HEK293T (cell line): ENCODE results near the gene EME1.

Source experiments
- CTCF ChIA-PET: fragments of 350-600 bp; formaldehyde crosslinking; extraction: SDS; loops from one replicate; lab custom pipeline; 2021; ENCODE audit warnings: antibody characterized with exemption, inconsistent platforms; lab: Yijun Ruan, JAX
- POLR2A ChIA-PET: fragments of 350-600 bp; formaldehyde crosslinking; extraction: SDS; loops from one replicate; lab custom pipeline; 2020; ENCODE audit warnings: antibody characterized with exemption, inconsistent platforms; lab: Yijun Ruan, JAX
- DNase-seq: peaks from one replicate; pipeline ENCODE4 v3.0.0; 2012; ENCODE audit warnings: mixed read lengths; ENCODE audit errors: extremely low spot score
- ARNT ChIP-seq: fragments of 450-650 bp; IDR thresholded peaks from 2 replicates; pipeline ENCODE4 v1.6.1; 2017; ENCODE audit warnings: mild to moderate bottlenecking
- BHLHE40 ChIP-seq: fragments of 450-650 bp; IDR thresholded peaks from 2 replicates; pipeline ENCODE4 v1.6.1; 2016; ENCODE audit warnings: mild to moderate bottlenecking, moderate library complexity, borderline replicate concordance
- CTBP1 ChIP-seq: fragments of 450-650 bp; IDR thresholded peaks from 2 replicates; pipeline ENCODE4 v1.6.1; 2016; ENCODE audit warnings: borderline replicate concordance
- ELF4 ChIP-seq: fragments of 450-650 bp; IDR thresholded peaks from 2 replicates; pipeline ENCODE4 v1.6.1; 2017; ENCODE audit warnings: antibody characterized with exemption
- FOXA1 ChIP-seq: fragments of 450-650 bp; IDR thresholded peaks from 2 replicates; pipeline ENCODE4 v1.6.1; 2016; ENCODE audit warnings: mild to moderate bottlenecking
- FOXK2 ChIP-seq: fragments of 450-650 bp; IDR thresholded peaks from 2 replicates; pipeline ENCODE4 v1.6.1; 2016; ENCODE audit warnings: mild to moderate bottlenecking
- FOXM1 ChIP-seq: fragments of 450-650 bp; IDR thresholded peaks from 2 replicates; pipeline ENCODE4 v1.6.1; 2017; ENCODE audit warnings: mild to moderate bottlenecking, borderline replicate concordance
- HDGF ChIP-seq: fragments of 450-650 bp; IDR thresholded peaks from 2 replicates; pipeline ENCODE4 v1.6.1; 2017; ENCODE audit warnings: antibody characterized with exemption, borderline replicate concordance
- L3MBTL2 ChIP-seq: fragments of 450-650 bp; conservative IDR thresholded peaks from 2 replicates; pipeline ENCODE4 v1.6.1; 2016; ENCODE audit warnings: mild to moderate bottlenecking
- LEF1 ChIP-seq: fragments of 450-650 bp; IDR thresholded peaks from 2 replicates; pipeline ENCODE4 v1.6.1; 2017; ENCODE audit warnings: mild to moderate bottlenecking, borderline replicate concordance
- NFRKB ChIP-seq: fragments of 450-650 bp; IDR thresholded peaks from 2 replicates; pipeline ENCODE4 v1.6.1; 2016; ENCODE audit warnings: mild to moderate bottlenecking, moderate library complexity
- SP1 ChIP-seq: fragments of 450-650 bp; IDR thresholded peaks from 2 replicates; pipeline ENCODE4 v1.6.1; 2017
- SUZ12 ChIP-seq: fragments of 450-650 bp; IDR thresholded peaks from 2 replicates; pipeline ENCODE4 v1.6.1; 2016; ENCODE audit warnings: mild to moderate bottlenecking
- TARDBP ChIP-seq: fragments of 450-650 bp; IDR thresholded peaks from 2 replicates; pipeline ENCODE4 v1.6.1; 2016
- ZNF384 ChIP-seq: fragments of 450-650 bp; IDR thresholded peaks from 2 replicates; pipeline ENCODE4 v1.6.1; 2016
- TF ChIP-seq, protein P1 (sequence below): fragments of 450-650 bp; IDR thresholded peaks from 2 replicates; pipeline ENCODE4 v1.6.1; 2016

EME1 gene

DNA sequence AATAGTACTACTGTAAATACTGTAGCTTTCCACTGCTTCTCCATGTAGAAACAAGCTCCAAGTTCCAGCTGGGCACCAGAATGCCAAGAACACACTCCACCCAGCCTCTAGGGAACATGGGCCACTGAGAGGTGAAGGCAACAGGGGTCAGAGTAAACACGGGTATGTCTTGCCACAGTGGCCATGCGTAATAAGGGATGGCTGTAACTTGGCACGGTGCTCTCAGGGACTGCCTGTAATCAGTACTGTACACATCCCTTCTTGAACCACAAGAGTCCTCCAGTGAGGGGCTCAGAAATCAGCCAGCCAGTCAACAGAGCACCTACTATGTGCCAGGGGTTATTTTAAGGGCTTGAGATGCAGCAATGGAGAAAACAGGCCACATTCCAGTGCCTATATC, 13.5 kb downstream of the EME1 start:
- ChIA-PET CTCF (no interaction called here), POLR2A (interaction anchor here (4.3 kb wide), 1 partner anchor 11 kb away, joined by 24 read pairs; the partner anchor contains the start of gene LRRC59)
- no peak for DNase-seq
- TF ChIP-seq ARNT (no peak), FOXM1 (no peak), BHLHE40 (no peak), NFRKB (no peak), ZNF384 (no peak), L3MBTL2 (no peak), FOXK2 (no peak), SP1 (no peak), CTBP1 (no peak), ELF4 (no peak), TARDBP (no peak), HDGF (no peak), FOXA1 (no peak), SUZ12 (no peak)
- TF ChIP-seq, protein P1, sequence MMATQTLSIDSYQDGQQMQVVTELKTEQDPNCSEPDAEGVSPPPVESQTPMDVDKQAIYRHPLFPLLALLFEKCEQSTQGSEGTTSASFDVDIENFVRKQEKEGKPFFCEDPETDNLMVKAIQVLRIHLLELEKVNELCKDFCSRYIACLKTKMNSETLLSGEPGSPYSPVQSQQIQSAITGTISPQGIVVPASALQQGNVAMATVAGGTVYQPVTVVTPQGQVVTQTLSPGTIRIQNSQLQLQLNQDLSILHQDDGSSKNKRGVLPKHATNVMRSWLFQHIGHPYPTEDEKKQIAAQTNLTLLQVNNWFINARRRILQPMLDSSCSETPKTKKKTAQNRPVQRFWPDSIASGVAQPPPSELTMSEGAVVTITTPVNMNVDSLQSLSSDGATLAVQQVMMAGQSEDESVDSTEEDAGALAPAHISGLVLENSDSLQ: no peak

DNA sequence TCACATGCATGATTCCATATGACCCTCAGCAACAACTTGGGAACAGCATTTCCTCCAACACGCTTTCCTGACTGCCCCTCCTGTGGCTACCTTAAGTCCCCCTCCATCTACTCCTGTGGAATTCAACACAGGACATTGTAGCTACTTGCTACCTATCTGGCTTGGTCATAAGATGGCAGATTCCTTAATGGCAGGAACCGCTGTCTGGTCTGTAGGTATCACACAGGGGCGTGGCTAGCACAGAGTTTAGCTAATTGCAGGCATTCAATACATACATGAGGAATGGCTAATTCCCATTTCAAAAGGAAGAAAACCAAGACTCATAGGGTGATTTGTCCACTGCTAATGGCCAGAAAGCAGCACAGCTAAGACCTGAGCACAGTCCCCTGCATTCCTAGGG, 15.7 kb downstream of the EME1 start:
- TF ChIP-seq, protein P1: no peak
- no peak for TF ChIP-seq CTBP1
- no peak for TF ChIP-seq ELF4
- no peak for TF ChIP-seq FOXM1
- TF ChIP-seq ZNF384: no peak
- TF ChIP-seq TARDBP: no peak
- TF ChIP-seq FOXK2: no peak
- no peak for DNase-seq
- POLR2A ChIA-PET: interaction anchor here (1.0 to 1.3 kb wide), 2 partner anchors 8 to 15 kb away, joined by 3 to 5 read pairs; partner anchors contain the start of gene LRRC59
- CTCF ChIA-PET: interaction anchor here (1.1 kb wide), 1 partner anchor 9 kb away, joined by 9 read pairs; the partner anchor contains the start of gene LRRC59

DNA sequence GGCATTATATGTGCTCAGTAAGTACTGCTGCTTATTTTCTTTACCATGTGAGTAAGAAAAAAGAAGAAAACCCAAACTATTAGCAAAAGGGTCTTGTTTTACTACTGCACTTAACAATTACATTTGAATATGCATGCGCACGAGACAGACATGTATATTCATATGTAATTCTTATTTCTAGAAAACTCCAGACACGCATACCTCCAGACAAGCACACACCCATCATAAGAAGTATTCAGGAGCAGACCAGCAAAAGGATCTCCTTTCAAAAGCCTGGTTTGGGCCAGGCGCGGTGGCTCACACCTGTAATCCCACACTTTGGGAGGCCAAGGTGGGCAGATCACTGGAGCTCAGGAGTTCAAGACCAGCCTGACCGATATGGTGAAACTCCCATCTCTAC, 16.5 kb downstream of the EME1 start:
- POLR2A ChIA-PET: interaction anchor here (1.0 to 1.3 kb wide), 2 partner anchors 8 to 16 kb away, joined by 3 to 5 read pairs; partner anchors contain the start of gene LRRC59
- TF ChIP-seq ARNT (no peak), CTBP1 (no peak)
- DNase-seq: no peak
- CTCF ChIA-PET: interaction anchor here (1.1 kb wide), 1 partner anchor 8 kb away, joined by 9 read pairs; the partner anchor contains the start of gene LRRC59

DNA sequence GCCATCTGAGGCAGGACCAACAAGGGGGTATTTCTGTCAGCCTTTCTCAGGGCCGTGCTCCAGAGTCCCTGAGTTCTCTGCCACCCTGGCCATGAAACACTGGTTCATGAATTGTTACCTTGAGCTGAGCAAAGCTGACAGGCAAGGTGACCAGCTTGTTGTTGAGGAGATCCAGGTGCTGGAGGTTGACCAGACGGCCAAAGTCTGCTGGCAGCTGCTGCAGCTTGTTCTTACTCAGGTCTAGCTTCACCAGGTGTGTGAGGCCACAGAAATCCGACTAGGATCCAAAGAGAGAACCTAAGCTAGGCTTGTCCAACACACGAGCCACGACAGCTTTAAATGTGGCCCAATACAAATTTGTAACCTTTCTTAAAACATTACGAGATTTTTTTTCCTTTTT, 19.6 kb downstream of the EME1 start:
- DNase-seq: no peak
- TF ChIP-seq NFRKB: no peak
- no peak for TF ChIP-seq ZNF384
- TF ChIP-seq TARDBP: no peak
- no peak for TF ChIP-seq SUZ12
- TF ChIP-seq ARNT: no peak
- no peak for TF ChIP-seq BHLHE40
- no peak for TF ChIP-seq FOXA1
- no peak for TF ChIP-seq ELF4
- ChIA-PET POLR2A (no interaction called here), CTCF (no interaction called here)

DNA sequence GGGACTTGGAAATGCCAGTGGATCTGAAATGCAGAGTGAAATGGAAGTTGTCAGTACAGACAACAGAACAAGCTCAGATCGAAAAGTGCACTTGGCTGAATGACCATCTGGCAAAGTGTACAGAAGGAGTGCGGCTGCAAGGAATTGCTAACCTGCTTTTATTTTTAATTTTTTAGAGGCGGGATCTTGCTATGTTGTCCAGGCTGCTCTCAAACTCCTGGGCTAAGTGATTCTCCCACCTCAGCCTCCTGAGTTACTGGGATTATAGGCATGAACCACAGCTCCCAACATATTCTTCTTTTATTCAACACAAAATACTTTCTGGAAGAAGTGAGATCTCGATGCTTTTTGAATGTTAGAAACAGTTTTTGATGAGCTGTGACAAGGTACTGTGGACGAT, 20.7 kb downstream of the EME1 start:
- TF ChIP-seq, protein P1: no peak
- TF ChIP-seq NFRKB (no peak), TARDBP (no peak), BHLHE40 (no peak), L3MBTL2 (no peak), ARNT (no peak), FOXA1 (no peak), LEF1 (no peak)
- CTCF ChIA-PET: no interaction called here
- no peak for DNase-seq
- POLR2A ChIA-PET: no interaction called here

DNA sequence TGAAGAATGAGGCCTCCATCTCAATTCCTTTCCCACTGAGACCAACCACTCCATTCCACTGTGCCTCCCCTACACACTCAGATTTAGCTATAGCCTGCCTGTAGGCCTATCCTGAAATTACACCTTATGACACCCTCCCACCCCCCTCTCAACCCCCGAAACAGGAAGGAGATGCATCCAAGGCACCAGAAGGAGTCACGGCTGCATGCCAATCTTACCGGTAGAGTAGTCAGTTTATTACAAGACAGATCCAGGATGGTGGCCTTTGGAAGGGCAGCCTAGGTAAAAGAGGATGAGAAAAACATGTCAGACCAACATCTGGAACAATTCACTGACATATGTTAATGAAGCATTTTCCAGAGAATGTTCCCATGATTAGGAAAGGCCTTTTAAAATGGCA, 21.7 kb downstream of the EME1 start:
- TF ChIP-seq ELF4 (no peak), L3MBTL2 (no peak), BHLHE40 (no peak), FOXM1 (no peak), SP1 (no peak), FOXA1 (no peak), SUZ12 (no peak), LEF1 (no peak), NFRKB (no peak), HDGF (no peak), ZNF384 (no peak), TARDBP (no peak), FOXK2 (no peak), CTBP1 (no peak)
- TF ChIP-seq, protein P1: no peak
- DNase-seq: peak; percentile 5
- CTCF ChIA-PET: no interaction called here
- POLR2A ChIA-PET: no interaction called here
